Esophagus muscularis mucosa (tissue), 4 donors: ENCODE measurements around the gene RAB1A. TPM values are rescaled to one million over a fixed set of nuclear protein-coding genes. Genes with fewer than 3 reads are reported as not detected.

Source experiments
- DNase-seq: peaks from one replicate; pipeline ENCODE4 v3.0.0-alpha.2; 2017; ENCODE audit errors: extremely low spot score
- H3K27ac ChIP-seq, 4 donors: fragments of 200-600 bp; sonication (generic); replicated peaks in 1 of 4; 1 replicate in 3 of 4; 2 replicates in 1 of 4; pipeline ENCODE4 v1.5.1; 2016 to 2019; ENCODE audit warnings: mild to moderate bottlenecking in 1 of 4
- H3K27me3 ChIP-seq, 4 donors: fragments of 200-600 bp; sonication (generic); one replicate each; pipeline versions ENCODE4 v1.5.1 to v1.6.0; 2016 to 2019
- H3K36me3 ChIP-seq, 4 donors: fragments of 200-600 bp; sonication (generic); one replicate each; pipeline ENCODE4 v1.5.1; 2016 to 2019
- H3K4me1 ChIP-seq, 4 donors: fragments of 200-600 bp; sonication (generic); one replicate each; pipeline ENCODE4 v1.5.1; 2016 to 2019
- H3K4me3 ChIP-seq, 4 donors: fragments of 200-600 bp; sonication (generic); 1 replicate in 2 of 4; 2 replicates in 2 of 4; pipeline ENCODE4 v1.5.1; 2016 to 2019; ENCODE audit warnings: mild to moderate bottlenecking in 4 of 4, moderate library complexity in 1 of 4
- H3K9me3 ChIP-seq, 4 donors: fragments of 200-600 bp; sonication (generic); 1 replicate in 3 of 4; 2 replicates in 1 of 4; pipeline ENCODE4 v1.5.1; 2016 to 2019
- EP300 ChIP-seq: sonication (generic); formaldehyde crosslinking; IDR thresholded peaks from one replicate; pipeline ENCODE4 v1.6.1; 2017; ENCODE audit warnings: antibody characterized with exemption
- POLR2A ChIP-seq: fragments of 450-650 bp; IDR thresholded peaks from one replicate; pipeline ENCODE4 v1.6.1; 2017; ENCODE audit warnings: antibody characterized with exemption, moderate library complexity, mild to moderate bottlenecking, low read depth
- POLR2AphosphoS5 ChIP-seq, 2 donors: sonication (generic); formaldehyde crosslinking; IDR thresholded peaks; one replicate each; pipeline ENCODE4 v1.6.1; 2017; ENCODE audit warnings: antibody characterized with exemption in 2 of 2
- WGBS: methylation state at CpG from one replicate; pipeline ENCODE4 v1.1.5; 2018; 5-methylcytosine and 5-hydroxymethylcytosine counted together
- intact Hi-C: fragments of 100-400 bp; cut with DNase I; formaldehyde crosslinking; loops from one replicate; pipeline ENCODE4 v1.15.1; 2023
- total RNA-seq, 4 donors: library from RNA; depleted of rRNA; stranded (reverse); fragments of >200 nt; gene quantifications; one replicate each; pipeline versions ENCODE4 v1.1.0 to v1.2.1, GENCODE V29; 2016
- TF ChIP-seq, protein P1 (sequence below), 3 experiments: fragments of 200-600 bp in 2 of 3; fragments of 450-650 bp in 1 of 3; sonication (generic) in 2 of 3; IDR thresholded peaks; one replicate each; pipeline ENCODE4 v1.5.1; 2017 to 2019; ENCODE audit warnings: antibody characterized with exemption in 3 of 3, mild to moderate bottlenecking in 2 of 3, moderate library complexity in 1 of 3

The RAB1A gene
- total RNA-seq, 4 donors from 2014 or later, result 72.1 to 91.4 (median 86.0) TPM

DNA sequence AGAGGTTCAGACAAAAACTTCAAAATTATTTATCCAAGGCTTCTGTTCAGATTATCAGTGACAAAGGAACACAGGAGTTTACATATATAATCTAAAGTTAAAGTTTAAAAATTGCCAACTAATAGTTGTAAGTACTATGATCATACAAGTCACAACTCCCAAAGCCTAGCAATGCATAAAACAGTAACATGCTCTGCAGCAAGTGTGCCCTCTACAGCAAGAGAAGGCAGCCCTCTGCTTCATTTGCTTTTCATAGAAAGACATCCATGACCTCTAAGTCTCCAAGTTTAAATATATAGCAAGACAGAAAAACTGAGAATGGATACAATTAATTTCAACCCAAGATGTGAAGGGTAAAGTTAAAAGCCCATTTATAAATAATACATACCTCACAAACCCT, 13.3 kb downstream of the RAB1A start:
- no peak overlapping the region for H3K4me3 ChIP-seq
- no peaks in the 10 kb centered on the region for H3K9me3 ChIP-seq
- no peak for DNase-seq
- TF ChIP-seq POLR2A (no peak), EP300 (no peak), POLR2AphosphoS5 (IDR thresholded peaks at IDR 0.05) (no peak)
- TF ChIP-seq, protein P1, sequence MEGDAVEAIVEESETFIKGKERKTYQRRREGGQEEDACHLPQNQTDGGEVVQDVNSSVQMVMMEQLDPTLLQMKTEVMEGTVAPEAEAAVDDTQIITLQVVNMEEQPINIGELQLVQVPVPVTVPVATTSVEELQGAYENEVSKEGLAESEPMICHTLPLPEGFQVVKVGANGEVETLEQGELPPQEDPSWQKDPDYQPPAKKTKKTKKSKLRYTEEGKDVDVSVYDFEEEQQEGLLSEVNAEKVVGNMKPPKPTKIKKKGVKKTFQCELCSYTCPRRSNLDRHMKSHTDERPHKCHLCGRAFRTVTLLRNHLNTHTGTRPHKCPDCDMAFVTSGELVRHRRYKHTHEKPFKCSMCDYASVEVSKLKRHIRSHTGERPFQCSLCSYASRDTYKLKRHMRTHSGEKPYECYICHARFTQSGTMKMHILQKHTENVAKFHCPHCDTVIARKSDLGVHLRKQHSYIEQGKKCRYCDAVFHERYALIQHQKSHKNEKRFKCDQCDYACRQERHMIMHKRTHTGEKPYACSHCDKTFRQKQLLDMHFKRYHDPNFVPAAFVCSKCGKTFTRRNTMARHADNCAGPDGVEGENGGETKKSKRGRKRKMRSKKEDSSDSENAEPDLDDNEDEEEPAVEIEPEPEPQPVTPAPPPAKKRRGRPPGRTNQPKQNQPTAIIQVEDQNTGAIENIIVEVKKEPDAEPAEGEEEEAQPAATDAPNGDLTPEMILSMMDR (IDR thresholded peaks at IDR 0.05), result no peak
- H3K27ac ChIP-seq, result no peak overlapping the region
- no peaks in the 10 kb centered on the region for H3K27me3 ChIP-seq
- no peaks in the 10 kb centered on the region for H3K36me3 ChIP-seq
- intact Hi-C loops, result no loop called here
- peaks cover 26 to 84% (median 79%) of the 10 kb centered on the region in 4 donors for H3K4me1 ChIP-seq

DNA sequence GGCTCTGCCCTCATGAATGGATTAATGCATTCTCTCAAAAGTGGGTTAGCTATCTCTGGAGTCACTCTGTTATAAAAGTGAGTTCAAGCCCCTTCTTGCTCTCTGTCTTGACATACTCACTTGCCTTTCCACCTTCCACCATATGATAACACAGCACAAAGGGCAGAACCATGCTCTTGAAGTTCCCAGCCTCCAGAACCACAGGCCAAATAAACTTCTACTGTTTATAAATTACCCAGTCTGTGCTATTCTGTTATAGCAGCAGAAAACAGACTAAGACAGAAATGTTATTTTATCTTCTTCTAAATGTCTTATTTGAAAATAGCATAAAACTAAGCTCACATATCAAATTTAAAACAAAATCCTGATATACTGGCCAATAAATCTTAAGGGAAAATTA, 15.0 kb downstream of the RAB1A start:
- DNase-seq, result no peak
- no peak overlapping the region for H3K27ac ChIP-seq
- H3K4me1 ChIP-seq, result peaks cover 18 to 70% (median 68%) of the 10 kb centered on the region in 4 donors
- TF ChIP-seq POLR2AphosphoS5 (IDR thresholded peaks at IDR 0.05), result no peak
- no peak for TF ChIP-seq POLR2A
- TF ChIP-seq EP300, result no peak
- TF ChIP-seq, protein P1 (IDR thresholded peaks at IDR 0.05), result no peak
- H3K9me3 ChIP-seq, result no peaks in the 10 kb centered on the region
- H3K4me3 ChIP-seq, result no peak overlapping the region
- no peaks in the 10 kb centered on the region for H3K36me3 ChIP-seq
- intact Hi-C loops, result no loop called here
- H3K27me3 ChIP-seq, result no peaks in the 10 kb centered on the region

DNA sequence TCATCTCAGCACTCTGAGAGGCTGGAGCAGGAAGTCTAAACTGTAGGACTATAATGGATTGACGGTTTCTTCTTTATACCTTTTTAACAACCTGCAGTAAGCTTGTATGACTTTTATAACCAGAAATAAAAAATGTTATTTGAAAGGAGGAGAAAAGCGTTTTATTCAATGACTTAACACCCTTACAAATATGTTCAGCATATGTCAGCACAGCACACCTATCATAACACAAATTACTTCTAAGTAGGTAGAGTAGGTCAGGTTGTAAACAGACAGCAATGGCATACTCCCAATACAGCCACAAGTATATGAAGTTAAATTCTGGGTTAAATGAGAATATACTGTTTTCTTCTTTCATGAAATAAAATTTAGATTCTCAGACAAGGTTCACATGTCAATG, 16.1 kb downstream of the RAB1A start:
- no peak overlapping the region for H3K4me3 ChIP-seq
- H3K27ac ChIP-seq, result no peak overlapping the region
- no peaks in the 10 kb centered on the region for H3K27me3 ChIP-seq
- no peaks in the 10 kb centered on the region for H3K36me3 ChIP-seq
- DNase-seq, result no peak
- intact Hi-C loops, result no loop called here
- H3K9me3 ChIP-seq, result no peaks in the 10 kb centered on the region
- peaks cover 11 to 59% (median 57%) of the 10 kb centered on the region in 4 donors for H3K4me1 ChIP-seq
- 71% methylated on average over 2 of the region's 2 CpGs for WGBS
- TF ChIP-seq EP300, result no peak
- TF ChIP-seq POLR2A, result no peak
- TF ChIP-seq, protein P1 (IDR thresholded peaks at IDR 0.05), result no peak

DNA sequence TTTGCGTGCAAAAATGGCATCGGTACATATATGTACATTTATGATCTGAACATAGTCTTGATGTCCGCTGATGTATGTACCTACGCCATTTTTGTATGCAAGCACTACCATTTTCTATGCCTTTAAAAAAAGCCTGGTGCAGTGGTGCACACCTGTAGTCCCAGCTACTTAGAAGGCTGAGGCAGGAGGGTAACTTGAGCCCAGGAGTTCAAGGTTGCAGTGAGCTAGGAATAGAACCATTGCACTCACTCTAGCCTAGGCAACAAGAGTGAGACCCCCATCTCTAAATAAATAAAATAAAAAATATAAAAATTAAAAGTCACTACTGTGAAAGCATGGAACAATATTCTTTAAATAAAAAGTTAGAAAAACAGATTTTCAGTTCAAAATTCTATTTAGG, 16.7 kb downstream of the RAB1A start:
- intact Hi-C loops, result no loop called here
- DNase-seq, result no peak
- TF ChIP-seq, protein P1 (IDR thresholded peaks at IDR 0.05), result no peak
- no peak for TF ChIP-seq POLR2A
- no peak for TF ChIP-seq EP300
- no peak for TF ChIP-seq POLR2AphosphoS5 (IDR thresholded peaks at IDR 0.05)
- H3K36me3 ChIP-seq, result peaks cover 0 to 4% (median 0%) of the 10 kb centered on the region in 4 donors
- H3K4me1 ChIP-seq, result peaks cover 7 to 53% (median 52%) of the 10 kb centered on the region in 4 donors
- WGBS, result 96% methylated on average over 4 of the region's 4 CpGs
- no peaks in the 10 kb centered on the region for H3K27me3 ChIP-seq
- H3K27ac ChIP-seq, result no peak overlapping the region
- no peaks in the 10 kb centered on the region for H3K9me3 ChIP-seq
- no peak overlapping the region for H3K4me3 ChIP-seq

DNA sequence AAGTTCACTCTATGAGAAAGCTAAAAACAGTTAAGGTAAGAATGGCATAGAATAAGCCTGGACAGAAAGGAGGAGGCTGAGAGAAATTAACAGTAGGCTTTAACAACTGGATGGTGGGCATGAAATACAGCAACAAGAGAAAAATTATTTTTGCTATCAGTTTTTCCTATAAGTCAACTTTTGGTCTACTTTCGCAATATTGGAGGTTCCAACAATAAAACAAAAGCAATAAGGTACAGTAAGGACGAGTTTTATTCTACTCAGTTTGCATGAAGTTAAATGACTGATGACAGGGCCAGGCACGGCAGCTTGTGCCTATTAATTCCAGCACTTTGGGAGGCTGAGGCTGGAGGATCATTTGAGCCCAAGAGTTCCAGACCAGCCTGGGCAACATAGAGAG, 17.3 kb downstream of the RAB1A start:
- intact Hi-C loops, result no loop called here
- peaks cover 9 to 54% (median 50%) of the 10 kb centered on the region in 4 donors for H3K4me1 ChIP-seq
- H3K27ac ChIP-seq, result no peak overlapping the region
- peaks cover 0 to 4% (median 0%) of the 10 kb centered on the region in 4 donors for H3K36me3 ChIP-seq
- no peaks in the 10 kb centered on the region for H3K9me3 ChIP-seq
- no peaks in the 10 kb centered on the region for H3K27me3 ChIP-seq
- WGBS, result 74% methylated on average over 3 of the region's 3 CpGs
- no peak for DNase-seq
- no peak overlapping the region for H3K4me3 ChIP-seq
- TF ChIP-seq, protein P1 (IDR thresholded peaks at IDR 0.05), result no peak
- no peak for TF ChIP-seq POLR2A
- no peak for TF ChIP-seq POLR2AphosphoS5 (IDR thresholded peaks at IDR 0.05)
- no peak for TF ChIP-seq EP300
